ENCODE results near the gene ARPC5. TPM values are rescaled to one million over a fixed set of nuclear protein-coding genes. Genes with fewer than 3 reads are reported as not detected.
"Not testable (repeated sequence)": the region's sequence is repeated elsewhere in the genome, so short reads cannot be mapped to it uniquely, and the experiment has no call there.

The ARPC5 gene
- 193 and 224 TPM in 2 replicates for total RNA-seq

GRCh38 chr1:183635606-183636333, at the start of gene ARPC5:
TSS of gene ARPC5 (minus strand) at chr1:183635783. CDS start at chr1:183635659, 124 bp downstream.
- ATAC-seq (ENCODE audit: low read depth) (peak; percentile 89), DNase-seq (peak; percentile 95)
- Mint-ChIP-seq H3K4me1 (peaks cover 46% of the 10 kb centered on the region), H3K27me3 (no peaks in the 10 kb centered on the region), H3K27ac (peak within 1 kb of the TSS; percentile 100), H3K9me3 (no peaks in the 10 kb centered on the region), H3K4me3 (peak within 1 kb of the TSS; percentile 100), H3K36me3 (ENCODE audit: low read depth) (peaks cover 30% of the 10 kb centered on the region)
- TF ChIP-seq CTCF (IDR thresholded peaks at IDR 0.05) = no peak
- intact Hi-C loops (cut with micrococcal nuclease) = loop anchor here (1.0 to 10.0 kb wide), 7 partner anchors 163 to 1409 kb away; partner anchors contain the start of genes LAMC1, RNF2, SMG7 and TSEN15
- POLR2A ChIA-PET = interaction anchor here (0.6 to 3.3 kb wide), 14 partner anchors 26 to 416 kb away, joined by 3 to 47 read pairs (median 6); partner anchors contain the start of genes NCF2 and TSEN15
- CTCF ChIA-PET = interaction anchor here (0.6 kb wide), 1 partner anchor 280 kb away, joined by 3 read pairs; no protein-coding TSS in a partner anchor

GRCh38 chr1:183685112-183685713, 49.6 kb upstream of the ARPC5 start:
- no peak overlapping the region for H3K27ac Mint-ChIP-seq
- CTCF ChIA-PET = interaction anchor here (0.5 to 4.5 kb wide), 25 partner anchors 9 to 722 kb away, joined by 3 to 98 read pairs (median 4); partner anchors contain the start of gene APOBEC4
- intact Hi-C loops (cut with micrococcal nuclease) = loop anchor here (1.0 to 5.0 kb wide), 4 partner anchors 30 to 723 kb away; partner anchors contain the start of gene SMG7
- H3K9me3 Mint-ChIP-seq = no peaks in the 10 kb centered on the region
- ATAC-seq (ENCODE audit: low read depth) (peak; percentile 61), DNase-seq (no peak)
- peaks cover 8% of the 10 kb centered on the region for H3K4me1 Mint-ChIP-seq
- TF ChIP-seq CTCF (IDR thresholded peaks at IDR 0.05) = no peak
- no peak overlapping the region for H3K4me3 Mint-ChIP-seq
- peaks cover 25% of the 10 kb centered on the region for H3K27me3 Mint-ChIP-seq
- POLR2A ChIA-PET = interaction anchor here (0.9 to 2.1 kb wide), 4 partner anchors 10 to 231 kb away, joined by 3 to 10 read pairs (median 3); no protein-coding TSS in a partner anchor
- H3K36me3 Mint-ChIP-seq (ENCODE audit: low read depth) = no peaks in the 10 kb centered on the region

GRCh38 chr1:183679363-183679762, 43.8 kb upstream of the ARPC5 start:
- DNase-seq; H3K27ac Mint-ChIP-seq; H3K9me3 Mint-ChIP-seq; H3K4me3 Mint-ChIP-seq; H3K4me1 Mint-ChIP-seq; ATAC-seq (ENCODE audit: low read depth); H3K36me3 Mint-ChIP-seq (ENCODE audit: low read depth); intact Hi-C loops (cut with micrococcal nuclease); POLR2A ChIA-PET; CTCF ChIA-PET: not testable (repeated sequence)
- H3K27me3 Mint-ChIP-seq = peaks cover 40% of the 10 kb centered on the region

- POLR2A ChIA-PET = no interaction called here
These were observed 43.2 kb upstream of the ARPC5 start for GRCh38 chr1:183678819-183679218.

More at GRCh38 chr1:183678819-183679218, 43.2 kb upstream of the ARPC5 start:
- H3K4me1 Mint-ChIP-seq = no peaks in the 10 kb centered on the region
- H3K36me3 Mint-ChIP-seq (ENCODE audit: low read depth) = no peaks in the 10 kb centered on the region
- TF ChIP-seq CTCF (IDR thresholded peaks at IDR 0.05) = no peak
- H3K27me3 Mint-ChIP-seq = peaks cover 37% of the 10 kb centered on the region
- no peak for ATAC-seq (ENCODE audit: low read depth)
- CTCF ChIA-PET = interaction anchor here (1.1 kb wide), 1 partner anchor 237 kb away, joined by 3 read pairs; no protein-coding TSS in a partner anchor
- no peak overlapping the region for H3K4me3 Mint-ChIP-seq
- no peak for DNase-seq
- H3K27ac Mint-ChIP-seq = no peak overlapping the region
- no peaks in the 10 kb centered on the region for H3K9me3 Mint-ChIP-seq
- intact Hi-C loops (cut with micrococcal nuclease) = no loop called here

Measured in activated B cell treated with CpG ODN at 0.5 μM for 24 hours (primary cell).